AG09309 (cell line): Measurements from ENCODE around the gene GFPT2.

ENCODE experiments used
- DNase-seq: peaks from one replicate; pipeline ENCODE4 v3.0.0-alpha.2; 2010; ENCODE audit warnings: low read depth
- H3K4me3 ChIP-seq: 2 replicates; pipeline ENCODE4 v1.5.1; 2011; ENCODE audit warnings: mild to moderate bottlenecking, low read depth, low read length, moderate library complexity; ENCODE audit not compliant: control insufficient read depth
- CTCF ChIP-seq: IDR thresholded peaks from 2 replicates; pipeline ENCODE4 v1.5.1; 2011; ENCODE audit warnings: mild to moderate bottlenecking, low read depth, low read length, inconsistent platforms; ENCODE audit not compliant: insufficient read depth, control insufficient read depth; ENCODE audit errors: missing control alignments

GFPT2 gene

GRCh38 chr5:180313677-180314505 lies 39.2 kb downstream of the GFPT2 start:
- no peak overlapping the region for H3K4me3 ChIP-seq
- no peak for TF ChIP-seq CTCF
- DNase-seq = no peak

GRCh38 chr5:180311216-180311615 lies 41.9 kb downstream of the GFPT2 start:
- no peak for TF ChIP-seq CTCF
- no peak overlapping the region for H3K4me3 ChIP-seq
- no peak for DNase-seq

GRCh38 chr5:180306796-180307195 lies 46.3 kb downstream of the GFPT2 start:
- no peak overlapping the region for H3K4me3 ChIP-seq
- no peak for TF ChIP-seq CTCF
- DNase-seq = no peak

- TF ChIP-seq CTCF = no peak
- DNase-seq = no peak
- H3K4me3 ChIP-seq = no peak overlapping the region
Observed at GRCh38 chr5:180305481-180305880, 47.7 kb downstream of the GFPT2 start.

- no peak for DNase-seq
- TF ChIP-seq CTCF = no peak
- H3K4me3 ChIP-seq = no peak overlapping the region
Observed at GRCh38 chr5:180304431-180305375, 48.4 kb downstream of the GFPT2 start.

- TF ChIP-seq CTCF = no peak
- H3K4me3 ChIP-seq = no peak overlapping the region
- no peak for DNase-seq
Observed at GRCh38 chr5:180304016-180304292, 49.2 kb downstream of the GFPT2 start.
